OCI-LY3 (cell line): ENCODE results near the gene CEACAM1.
"Not testable (repeated sequence)": the region's sequence is repeated elsewhere in the genome, so short reads cannot be mapped to it uniquely, and the experiment has no call there.

ENCODE experiments used
- H2AFZ ChIP-seq: fragments of 200-600, 300-600 bp; shearing (Covaris generic); 2 replicates; pipeline ENCODE4 v1.6.0; 2014; ENCODE audit warnings: antibody characterized with exemption, low read depth, low read length
- H3K27ac ChIP-seq: fragments of 200-600, 300-600 bp; sonication (generic); 2 replicates; pipeline ENCODE4 v1.5.1; 2014; ENCODE audit warnings: mild to moderate bottlenecking, low read length, moderate library complexity, mixed read lengths
- H3K27me3 ChIP-seq: fragments of 200-600, 300-600 bp; sonication (generic); 2 replicates; pipeline ENCODE4 v1.6.1; 2014; ENCODE audit warnings: low read depth, low read length, mixed read lengths
- H3K36me3 ChIP-seq: fragments of 200-600, 300-600 bp; sonication (generic); replicated peaks from 2 replicates; pipeline ENCODE3; 2014; ENCODE audit warnings: low read depth, low read length, mixed read lengths
- H3K4me1 ChIP-seq: fragments of 300-600, 200-600 bp; sonication (generic); 2 replicates; pipeline ENCODE4 v1.6.1; 2014; ENCODE audit warnings: low read length, mixed read lengths
- H3K4me2 ChIP-seq: fragments of 200-600, 300-600 bp; sonication (generic); 2 replicates; pipeline ENCODE4 v1.6.1; 2014; ENCODE audit warnings: low read length, mixed read lengths
- H3K4me3 ChIP-seq: fragments of 300-600, 200-600 bp; sonication (generic); 2 replicates; pipeline ENCODE4 v1.5.1; 2014; ENCODE audit warnings: antibody characterized with exemption, mild to moderate bottlenecking, low read length, moderate library complexity
- H3K79me2 ChIP-seq: fragments of 300-600, 200-600 bp; shearing (Covaris generic); 2 replicates; pipeline ENCODE4 v1.6.1; 2014; ENCODE audit warnings: mild to moderate bottlenecking, low read length, mixed read lengths
- H3K9ac ChIP-seq: fragments of 300-600, 200-600 bp; shearing (Covaris generic); 2 replicates; pipeline ENCODE4 v1.6.0; 2014; ENCODE audit warnings: mild to moderate bottlenecking, low read length, moderate library complexity
- H3K9me3 ChIP-seq: fragments of 200-600, 300-600 bp; shearing (Covaris generic); 2 replicates; pipeline ENCODE4 v1.6.1; 2014; ENCODE audit warnings: low read length, mixed read lengths; ENCODE audit not compliant: insufficient read depth
- H4K20me1 ChIP-seq: fragments of 200-600, 300-600 bp; sonication (generic); 2 replicates; pipeline ENCODE4 v1.6.1; 2016; ENCODE audit warnings: low read length, mixed read lengths; ENCODE audit not compliant: insufficient read depth
- EZH2phosphoT487 ChIP-seq: fragments of 200-600 bp; shearing (Covaris generic); IDR thresholded peaks from 2 replicates; pipeline ENCODE4 v1.6.1; 2018; ENCODE audit warnings: antibody characterized with exemption, mixed run types, low read depth
- TF ChIP-seq, protein P1 (sequence below): fragments of 200-600, 300-600 bp; sonication (generic); IDR thresholded peaks from 2 replicates; pipeline ENCODE4 v1.5.1; 2014; ENCODE audit warnings: antibody characterized with exemption, low read length, low read depth

CEACAM1 gene

DNA sequence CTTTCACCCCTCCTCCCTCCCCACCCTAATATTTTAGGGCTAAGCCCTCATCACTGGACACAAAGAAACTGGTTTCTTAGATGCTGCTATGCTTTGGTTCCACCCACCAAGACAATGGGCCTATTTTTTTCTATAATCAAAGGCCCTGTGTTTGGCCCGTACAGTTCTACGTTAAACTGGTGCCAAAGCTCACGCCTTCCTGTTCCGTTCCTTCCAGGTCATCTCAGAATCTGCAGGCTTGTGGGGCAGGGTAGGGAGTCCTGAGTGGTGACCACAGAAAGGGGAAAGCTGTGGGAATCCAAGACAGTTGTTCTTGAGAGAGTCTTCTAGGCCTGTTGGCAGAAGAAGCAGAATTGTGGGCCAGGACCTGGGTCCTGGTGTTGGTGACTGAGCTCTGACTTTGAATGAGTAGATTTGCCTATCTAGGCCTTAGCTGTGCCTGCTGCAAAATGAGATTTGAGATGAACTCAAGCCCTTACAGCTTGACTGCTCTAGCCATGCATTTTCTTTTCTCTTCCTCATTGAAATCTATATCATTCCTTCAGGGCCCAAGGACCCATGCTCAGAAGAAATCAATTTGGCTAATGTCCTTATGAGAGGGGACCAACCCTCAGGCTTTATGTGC lies 66.5 kb downstream of the CEACAM1 start:
- peak overlapping the region; percentile 8; the same call in 1 of the 2 replicates for H3K27ac ChIP-seq
- H3K9me3 ChIP-seq, result no peaks in the 10 kb centered on the region
- no peaks in the 10 kb centered on the region for H3K27me3 ChIP-seq
- no peaks in the 10 kb centered on the region for H3K36me3 ChIP-seq
- no peak overlapping the region for H3K4me3 ChIP-seq
- TF ChIP-seq EZH2phosphoT487, result no peak
- TF ChIP-seq, protein P1, sequence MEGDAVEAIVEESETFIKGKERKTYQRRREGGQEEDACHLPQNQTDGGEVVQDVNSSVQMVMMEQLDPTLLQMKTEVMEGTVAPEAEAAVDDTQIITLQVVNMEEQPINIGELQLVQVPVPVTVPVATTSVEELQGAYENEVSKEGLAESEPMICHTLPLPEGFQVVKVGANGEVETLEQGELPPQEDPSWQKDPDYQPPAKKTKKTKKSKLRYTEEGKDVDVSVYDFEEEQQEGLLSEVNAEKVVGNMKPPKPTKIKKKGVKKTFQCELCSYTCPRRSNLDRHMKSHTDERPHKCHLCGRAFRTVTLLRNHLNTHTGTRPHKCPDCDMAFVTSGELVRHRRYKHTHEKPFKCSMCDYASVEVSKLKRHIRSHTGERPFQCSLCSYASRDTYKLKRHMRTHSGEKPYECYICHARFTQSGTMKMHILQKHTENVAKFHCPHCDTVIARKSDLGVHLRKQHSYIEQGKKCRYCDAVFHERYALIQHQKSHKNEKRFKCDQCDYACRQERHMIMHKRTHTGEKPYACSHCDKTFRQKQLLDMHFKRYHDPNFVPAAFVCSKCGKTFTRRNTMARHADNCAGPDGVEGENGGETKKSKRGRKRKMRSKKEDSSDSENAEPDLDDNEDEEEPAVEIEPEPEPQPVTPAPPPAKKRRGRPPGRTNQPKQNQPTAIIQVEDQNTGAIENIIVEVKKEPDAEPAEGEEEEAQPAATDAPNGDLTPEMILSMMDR, result no peak
- H3K79me2 ChIP-seq, result no peaks in the 10 kb centered on the region
- 0 out of 2 replicates have a peak overlapping the region, but pooled peaks have one; percentile 3 for H3K4me2 ChIP-seq
- H3K4me1 ChIP-seq, result peaks cover 38% of the 10 kb centered on the region
- no peaks in the 10 kb centered on the region for H4K20me1 ChIP-seq
- H3K9ac ChIP-seq, result no peak overlapping the region
- H2AFZ ChIP-seq, result no peak overlapping the region

DNA sequence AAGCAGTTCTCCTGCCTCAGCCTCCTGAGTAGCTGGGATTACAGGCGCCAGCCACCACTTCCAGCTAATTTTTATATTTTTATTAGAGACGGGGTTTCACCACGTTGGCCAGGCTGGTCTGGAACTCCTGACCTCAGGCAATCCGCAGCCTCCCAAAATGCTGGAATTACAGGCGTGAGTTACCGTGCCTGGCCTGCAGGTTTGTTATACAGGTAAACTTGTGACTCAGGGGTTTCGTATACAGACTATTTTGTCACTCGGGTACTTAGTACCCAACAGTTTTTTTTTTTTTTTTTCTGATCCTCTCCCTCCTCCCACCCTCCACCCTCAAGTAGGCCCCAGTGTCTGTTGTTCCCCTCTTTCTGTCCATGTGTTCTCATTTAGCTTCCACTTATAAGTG lies 67.0 kb downstream of the CEACAM1 start:
- H3K36me3 ChIP-seq, H3K27ac ChIP-seq, H3K9me3 ChIP-seq, H3K4me2 ChIP-seq, H3K79me2 ChIP-seq, H3K9ac ChIP-seq, H4K20me1 ChIP-seq, H3K4me3 ChIP-seq, H3K27me3 ChIP-seq, H2AFZ ChIP-seq: not testable (repeated sequence)
- peaks cover 32% of the 10 kb centered on the region for H3K4me1 ChIP-seq

- H3K36me3 ChIP-seq, result no peaks in the 10 kb centered on the region
- H3K4me1 ChIP-seq, result peaks cover 19% of the 10 kb centered on the region
- no peak overlapping the region for H3K4me2 ChIP-seq
- H3K27me3 ChIP-seq, result peaks cover 11% of the 10 kb centered on the region
- H3K9me3 ChIP-seq, result no peaks in the 10 kb centered on the region
- TF ChIP-seq, protein P1, result no peak
- TF ChIP-seq EZH2phosphoT487, result no peak
- H3K79me2 ChIP-seq, result no peaks in the 10 kb centered on the region
- no peak overlapping the region for H3K4me3 ChIP-seq
- H3K9ac ChIP-seq, result no peak overlapping the region
- H2AFZ ChIP-seq, result no peak overlapping the region
- no peak overlapping the region for H3K27ac ChIP-seq
- H4K20me1 ChIP-seq, result no peaks in the 10 kb centered on the region
These were observed 68.4 kb downstream of the CEACAM1 start for GRCh38 chr19:42459926-42460325.
